HT-29 (cell line): ENCODE data around the gene UBE2N. TPM values are rescaled to one million over a fixed set of nuclear protein-coding genes. Genes with fewer than 3 reads are reported as not detected.

ENCODE experiments used
- DNase-seq: peaks from one replicate; pipeline ENCODE4 v3.0.0-alpha.2; 2015; ENCODE audit warnings: low spot score
- total RNA-seq: library from RNA; depleted of rRNA; stranded (reverse); fragments of >200 nt; shearing (Covaris generic); gene quantifications from 2 replicates; pipeline ENCODE4 v1.2.3, GENCODE V29; 2014; rRNA removed

The UBE2N gene, protein sequence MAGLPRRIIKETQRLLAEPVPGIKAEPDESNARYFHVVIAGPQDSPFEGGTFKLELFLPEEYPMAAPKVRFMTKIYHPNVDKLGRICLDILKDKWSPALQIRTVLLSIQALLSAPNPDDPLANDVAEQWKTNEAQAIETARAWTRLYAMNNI
- 179 and 240 TPM in 2 replicates for total RNA-seq

DNA sequence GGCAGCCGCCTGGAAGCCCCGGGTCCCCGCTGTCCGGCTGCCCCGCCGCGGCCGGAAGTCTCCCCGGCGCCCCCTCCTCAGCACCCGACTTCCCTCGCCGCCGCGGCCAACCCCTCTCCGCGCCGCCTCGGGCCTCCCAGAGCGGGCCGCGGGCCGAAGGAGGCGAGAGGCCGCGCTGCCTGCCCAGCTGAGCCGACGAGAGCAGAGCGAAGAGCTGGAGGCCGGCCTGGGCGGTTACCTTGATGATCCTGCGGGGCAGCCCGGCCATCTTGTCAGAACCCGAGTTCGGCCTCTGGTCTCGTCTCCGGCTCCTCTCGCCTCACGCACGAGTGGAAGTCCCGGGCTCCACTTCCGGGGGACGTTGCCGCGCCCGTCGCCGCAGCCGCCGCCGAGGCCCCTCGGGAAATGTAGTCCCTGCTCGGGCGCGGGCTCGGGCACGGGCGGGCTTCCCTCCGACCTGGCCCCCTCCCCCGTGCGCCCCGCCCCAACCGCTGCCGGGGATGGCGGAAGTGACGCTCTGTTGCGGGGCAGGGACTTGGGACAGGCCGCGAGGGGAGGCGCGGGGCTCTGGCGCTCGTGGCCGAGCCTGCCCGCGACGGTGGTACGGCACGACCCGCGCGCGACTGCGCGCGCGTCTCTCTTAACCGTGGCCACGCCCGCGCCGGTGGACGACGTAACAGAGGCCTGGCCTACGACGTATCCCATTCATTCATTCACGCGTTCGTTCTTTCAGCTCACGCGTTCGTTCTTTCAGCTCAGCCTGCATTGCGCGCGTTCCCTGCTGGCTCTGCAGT is at the start of gene UBE2N:
UBE2N (minus strand) TSS at position 331 of the 794 bp plus-strand sequence; CDS start at position 268, 63 bp downstream.
- DNase-seq = peak; percentile 94

DNA sequence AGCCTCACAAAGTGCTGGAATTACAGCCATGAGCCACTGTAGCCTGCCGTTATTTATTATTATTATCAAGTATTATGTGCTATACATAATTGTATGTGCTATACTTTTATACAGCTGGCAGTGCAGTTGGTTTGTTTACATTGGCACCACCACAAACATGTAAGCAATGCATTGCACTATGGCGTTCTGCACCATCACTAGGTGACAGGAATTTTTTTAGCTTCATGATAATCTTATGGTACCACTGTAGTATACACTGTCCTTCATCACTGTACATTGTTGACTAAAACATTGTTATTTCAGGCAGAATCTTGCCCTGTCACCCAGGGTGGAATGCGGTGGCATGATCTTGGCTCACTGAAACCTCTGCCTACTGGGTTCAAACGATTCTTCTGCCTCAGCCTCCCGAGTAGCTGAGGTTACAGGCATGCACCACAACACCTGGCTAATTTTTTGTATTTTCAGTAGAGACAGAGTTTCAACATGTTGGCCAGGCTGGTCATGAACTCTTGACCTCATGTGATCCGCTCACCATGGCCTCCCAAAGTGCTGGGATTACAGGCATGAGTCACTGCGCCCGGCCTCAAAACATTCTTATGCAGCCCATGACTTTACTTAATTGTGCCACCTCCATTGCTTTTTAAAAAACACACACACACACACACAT is 42.7 kb upstream of the UBE2N start:
- DNase-seq = no peak

- DNase-seq = no peak
Observed at GRCh38 chr12:93483151-93483807, 41.5 kb upstream of the UBE2N start.

GRCh38 chr12:93482721-93483120 is 41.0 kb upstream of the UBE2N start:
- DNase-seq = no peak

DNA sequence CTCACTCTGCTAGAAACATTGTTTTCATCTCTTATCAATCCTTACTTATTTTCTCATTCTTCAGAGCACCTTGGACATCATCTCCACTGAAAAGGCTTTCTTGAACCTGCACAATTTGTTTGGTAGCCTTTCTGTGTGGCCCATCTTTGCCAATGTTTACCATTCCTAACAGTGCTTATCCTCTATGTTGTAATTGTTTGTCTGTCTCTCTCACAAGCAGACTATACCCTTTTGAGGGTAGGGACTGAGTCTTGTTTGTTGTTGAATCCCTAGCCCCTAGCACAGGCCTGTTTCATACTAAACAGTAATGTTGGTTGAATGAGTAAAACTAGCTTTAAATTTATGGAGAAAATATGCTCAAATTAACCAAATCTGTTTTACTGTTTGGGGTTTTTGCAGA is 34.8 kb upstream of the UBE2N start:
- no peak for DNase-seq

DNA sequence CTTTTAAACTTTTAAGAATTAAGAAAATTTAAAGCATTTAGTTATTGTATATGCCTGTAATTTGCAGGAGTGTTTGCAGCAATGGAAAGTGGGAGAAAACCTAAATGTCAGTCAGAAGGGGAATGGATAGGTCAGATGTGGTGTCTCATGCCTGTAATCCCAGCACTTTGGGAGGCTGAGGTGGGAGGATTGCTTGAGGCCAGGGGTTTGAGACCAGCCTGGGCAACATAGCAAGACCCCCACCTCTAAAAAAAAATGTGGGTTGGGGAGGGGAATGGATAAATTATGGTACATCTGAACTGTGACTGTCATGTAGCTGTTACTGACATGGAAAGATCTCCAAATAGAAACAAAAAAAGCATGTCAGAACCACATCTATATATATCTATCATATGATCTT is 27.6 kb upstream of the UBE2N start:
- DNase-seq = no peak

DNA sequence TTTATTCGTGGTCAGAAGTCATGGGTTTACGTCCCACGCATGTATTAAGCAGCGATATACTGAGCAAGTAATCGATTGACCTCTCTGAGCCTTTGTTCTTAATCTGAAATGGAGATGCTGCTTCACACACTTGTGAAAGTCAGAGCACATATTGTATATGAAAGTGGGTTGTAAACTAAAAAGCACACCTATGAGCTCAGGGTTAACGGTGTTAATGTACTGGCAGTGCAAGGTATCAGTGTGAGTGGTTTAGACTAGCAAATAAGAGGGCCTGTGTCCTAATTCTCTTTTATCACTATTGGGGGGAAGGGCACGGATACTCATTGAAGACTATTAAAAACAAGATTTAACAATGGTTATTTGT is 26.2 kb upstream of the UBE2N start:
- DNase-seq = no peak

DNA sequence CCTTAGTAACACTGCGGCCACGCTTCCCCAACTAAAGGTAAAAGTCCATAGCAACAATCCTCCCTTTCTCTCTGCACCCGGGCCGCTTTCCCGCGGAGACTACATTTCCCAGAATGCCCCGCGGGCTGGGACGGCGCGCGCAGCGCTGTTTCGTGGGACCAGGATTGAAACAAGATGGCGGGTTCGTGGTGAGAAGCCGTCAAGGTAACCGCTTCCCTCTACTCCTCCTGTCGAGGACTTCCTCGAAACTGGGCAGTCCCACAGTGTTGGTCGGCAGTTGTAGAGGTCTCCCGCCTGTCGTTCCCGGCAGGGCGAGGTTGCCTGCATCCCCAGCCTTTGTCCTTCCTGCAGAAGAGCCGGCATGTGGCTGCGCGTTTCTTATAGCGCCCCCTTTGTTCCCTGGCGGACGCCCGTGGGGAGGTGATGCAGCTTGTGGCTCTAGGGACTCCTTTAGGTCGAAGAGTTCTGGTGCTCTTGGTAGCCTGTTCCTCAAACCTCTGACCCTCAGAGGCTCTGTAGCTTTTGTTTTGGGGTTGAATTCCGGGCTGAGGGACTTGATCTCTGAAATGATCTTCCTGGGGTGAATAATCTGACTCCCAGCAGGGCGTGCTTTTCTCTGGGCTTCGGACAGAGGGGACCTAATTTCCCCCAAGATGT is 25.7 kb upstream of the UBE2N start, which contains the start of gene MRPL42:
MRPL42 (plus strand) TSS at position 164 of the 657 bp plus-strand sequence. CDS start 1,772 bp downstream, outside the sequence.
- peak; percentile 96 for DNase-seq

GRCh38 chr12:93466625-93467350 is 25.0 kb upstream of the UBE2N start:
- no peak for DNase-seq

- no peak for DNase-seq
Observed at GRCh38 chr12:93465841-93466240, 24.1 kb upstream of the UBE2N start.

- no peak for DNase-seq
Observed at GRCh38 chr12:93461503-93461902, 19.8 kb upstream of the UBE2N start.

DNA sequence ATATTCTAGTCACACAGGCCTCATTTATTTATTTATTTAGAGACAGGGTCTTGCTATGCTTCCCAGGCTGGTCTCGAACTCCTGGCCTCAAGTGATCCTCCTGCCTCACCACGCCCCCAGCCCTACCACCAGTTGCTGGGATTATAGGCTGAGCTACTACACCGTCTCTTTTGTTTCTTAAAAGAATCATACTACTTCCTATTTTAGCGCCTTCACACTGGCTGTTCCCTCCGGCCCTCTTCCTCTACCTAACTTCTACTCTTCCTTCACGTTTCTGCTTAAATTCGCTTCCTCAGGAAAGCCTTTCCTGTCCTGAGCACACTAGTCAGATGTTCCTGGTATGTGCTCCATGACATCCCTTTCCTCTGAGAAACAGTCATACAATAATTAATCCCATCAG is 19.2 kb upstream of the UBE2N start:
- no peak for DNase-seq

DNA sequence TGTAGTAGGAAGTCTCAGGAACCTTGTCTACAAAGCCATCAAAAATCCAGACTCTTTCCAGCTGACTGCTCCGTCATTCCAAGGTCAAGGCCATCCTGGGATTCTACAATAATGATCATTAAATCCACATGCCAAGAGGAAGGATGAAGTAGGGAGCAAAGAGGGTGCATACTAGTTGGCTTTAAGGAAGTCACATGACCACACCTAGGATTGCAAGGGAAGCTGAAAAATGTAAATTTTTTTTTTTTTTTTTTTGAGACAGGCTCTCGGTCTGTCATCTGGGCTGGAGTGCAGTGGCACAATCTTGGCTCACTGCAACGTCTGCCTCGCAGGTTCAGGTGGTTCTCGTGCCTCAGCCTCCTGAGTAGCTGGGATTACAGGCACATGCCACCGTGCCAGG is 18.3 kb upstream of the UBE2N start:
- DNase-seq = no peak

DNA sequence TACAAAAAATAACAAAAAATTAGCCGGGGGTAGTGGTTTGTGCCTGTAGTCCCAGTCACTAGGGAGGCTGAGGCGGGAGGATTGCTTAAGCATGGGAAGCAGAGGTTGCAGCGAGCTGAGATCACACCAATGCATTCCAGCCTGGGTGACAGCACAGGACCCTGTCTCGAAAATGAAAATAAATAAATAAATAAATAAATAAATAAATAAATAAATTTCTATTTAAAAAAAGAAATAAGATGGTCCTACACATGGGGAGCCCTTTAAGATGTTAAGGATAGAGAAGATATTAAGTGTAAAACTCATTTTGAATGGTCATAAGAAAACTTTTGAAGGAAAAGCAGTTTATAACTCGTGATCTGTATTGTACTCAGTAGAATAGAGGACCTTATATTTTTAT is 17.4 kb upstream of the UBE2N start:
- DNase-seq = no peak

- DNase-seq = no peak
Observed at GRCh38 chr12:93456077-93456476, 14.3 kb upstream of the UBE2N start.

GRCh38 chr12:93453633-93454032 is 11.9 kb upstream of the UBE2N start:
- no peak for DNase-seq

DNA sequence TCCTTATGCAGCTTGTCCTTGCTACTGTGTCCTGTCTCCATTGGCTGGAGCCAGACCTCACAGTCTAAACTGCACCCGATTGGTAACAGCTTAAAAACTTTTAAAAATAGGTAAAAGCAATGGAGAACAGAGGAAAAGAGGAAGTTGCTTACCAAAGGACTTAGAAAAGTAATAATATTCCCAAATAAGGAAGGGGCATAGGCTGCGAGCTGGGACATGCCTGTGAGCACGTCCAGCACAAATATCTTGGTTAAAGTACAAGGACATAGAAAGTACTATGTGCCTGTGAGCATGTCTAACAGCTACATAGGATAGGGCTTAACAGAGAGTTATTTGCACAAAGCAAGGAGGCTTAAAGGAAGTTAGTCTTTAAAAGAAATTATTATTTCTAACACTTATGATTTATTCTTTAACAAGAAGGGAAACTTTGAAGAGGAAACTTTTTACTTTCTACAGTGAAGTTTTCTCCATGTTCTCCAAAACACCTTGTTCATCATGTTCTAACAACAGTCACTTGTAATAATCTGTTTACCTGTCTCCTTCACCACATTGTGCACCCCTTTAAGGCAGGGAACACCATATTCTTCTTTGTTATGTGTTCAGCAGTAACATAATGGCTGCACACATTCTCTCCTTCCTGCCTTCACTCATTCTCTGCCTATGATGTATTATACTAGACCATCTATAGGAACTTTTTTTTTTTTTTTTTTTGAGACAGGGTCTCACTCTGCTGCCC is 9.8 kb upstream of the UBE2N start:
- no peak for DNase-seq

DNA sequence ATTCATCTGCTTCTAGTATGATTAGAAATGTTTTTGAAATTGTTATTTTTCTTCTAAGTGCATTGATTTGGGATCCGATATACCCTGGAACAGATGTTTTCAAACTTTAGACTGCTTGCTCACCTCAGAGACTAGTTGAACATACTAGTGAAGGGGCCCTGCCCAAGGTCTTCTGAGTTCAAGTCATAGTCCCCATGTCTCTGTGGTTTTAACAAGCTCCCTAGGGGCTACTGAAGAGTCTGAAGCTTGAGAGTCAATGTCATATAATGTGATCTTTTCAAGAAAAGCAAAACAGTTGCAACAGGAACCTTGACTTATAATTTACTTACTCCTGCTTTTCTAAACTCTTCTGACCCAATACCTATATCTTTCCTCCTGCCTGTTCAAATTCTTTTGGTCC is 7.5 kb upstream of the UBE2N start:
- DNase-seq = no peak

- DNase-seq = no peak
Observed at GRCh38 chr12:93448796-93449195, 7.0 kb upstream of the UBE2N start.

DNA sequence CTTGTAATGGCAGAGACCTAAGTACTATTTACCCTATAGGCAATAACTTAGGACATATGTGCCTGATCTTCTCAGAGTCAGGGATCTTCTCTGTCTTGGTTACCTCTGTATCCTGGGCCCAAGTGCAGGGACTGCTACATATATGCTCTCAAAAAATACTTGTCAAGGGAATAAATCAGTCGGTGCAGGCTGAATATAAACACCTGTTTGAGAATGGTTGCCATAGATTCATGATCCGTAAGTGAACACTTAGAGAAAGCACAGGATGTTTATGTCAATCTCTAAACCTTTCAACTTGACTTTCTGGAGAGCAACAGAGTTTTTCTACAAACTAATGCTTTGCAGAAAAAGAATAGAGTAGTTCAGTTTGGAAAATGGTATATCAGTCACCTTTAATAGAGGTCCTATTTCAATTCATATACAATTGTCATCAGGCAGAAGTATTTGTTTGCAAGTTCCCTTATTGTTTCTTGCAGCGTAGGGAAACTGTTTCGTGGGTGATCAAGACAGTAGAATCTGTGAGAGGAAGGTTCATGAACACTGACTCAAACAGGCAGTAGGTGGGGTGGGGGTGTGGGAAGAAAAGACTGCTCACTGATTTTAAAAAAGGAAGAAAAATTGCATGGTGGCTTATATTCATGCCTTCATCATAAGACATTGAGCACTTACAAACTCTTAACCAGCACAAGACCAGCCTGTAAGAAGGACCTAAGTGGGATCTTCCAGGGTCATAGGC is 6.0 kb upstream of the UBE2N start:
- no peak for DNase-seq
